Measurements from ENCODE around the gene UBTF. TPM values are rescaled to one million over a fixed set of nuclear protein-coding genes. Genes with fewer than 3 reads are reported as not detected.

The UBTF gene
- total and polyA plus RNA-seq, 2 of the 8 experiments (the other 6 are each of a cell fraction or from before 2014, with no cell fraction given): 14.7 to 106 TPM

GRCh38 chr17:44176257-44176656, 43.2 kb downstream of the UBTF start:
- no peak overlapping the region; the same call in 1 of the 2 replicates for H4K8ac ChIP-seq (ENCODE audit: extremely low read depth, insufficient read depth, low read length)
- TF ChIP-seq HDAC6 (IDR thresholded peaks at IDR 0.05; ENCODE audit: low read depth, low read length): no peak
- no peak for TF ChIP-seq RFX5 (IDR thresholded peaks at IDR 0.05; ENCODE audit: borderline replicate concordance, low read depth, low read length)
- no peak for TF ChIP-seq HDAC2 (IDR thresholded peaks at IDR 0.05; ENCODE audit: borderline replicate concordance in 1 of 2, low read depth in 2 of 2, low read length in 2 of 2)
- TF ChIP-seq TAF7 (optimal IDR thresholded peaks at IDR 0.05; ENCODE audit: borderline replicate concordance, low read depth, low read length): no peak
- no peak for TF ChIP-seq CHD2 (IDR thresholded peaks at IDR 0.05; ENCODE audit: low read length)
- TF ChIP-seq SP4 (IDR thresholded peaks at IDR 0.05; ENCODE audit: low read length): no peak
- H3K4me3 ChIP-seq (ENCODE audit: extremely low read depth in 1 of 4, insufficient read depth in 2 of 4, low read depth in 3 of 4, low read length in 4 of 4): no peak overlapping the region
- no peak overlapping the region for H3K18ac ChIP-seq (ENCODE audit: extremely low read depth, low read length)
- H3K4me1 ChIP-seq (replicated peaks in 1 of 4; ENCODE audit: control insufficient read depth in 3 of 4, insufficient read depth in 4 of 4, low read length in 3 of 4): no peaks in the 10 kb centered on the region
- no peaks in the 10 kb centered on the region for H3K23me2 ChIP-seq (ENCODE audit: low read depth, low read length)
- H2BK120ac ChIP-seq (replicated peaks; ENCODE audit: low read depth, low read length): no peak overlapping the region
- ChIA-PET POLR2A (ENCODE audit: partially characterized antibody) (interaction anchor here (0.6 to 8.7 kb wide), 5 partner anchors 8 to 148 kb away, joined by 3 to 84 read pairs (median 3); partner anchors contain the start of gene TMUB2), CTCF (ENCODE audit: partially characterized antibody) (interaction anchor here (0.7 to 1.5 kb wide), 5 partner anchors 9 to 298 kb away, joined by 3 to 5 read pairs (median 4); no protein-coding TSS in a partner anchor)
- no peak overlapping the region for H3K23ac ChIP-seq (ENCODE audit: insufficient read length)
- H3K79me2 ChIP-seq (ENCODE audit: control insufficient read depth in 1 of 2, insufficient read depth in 2 of 2, low read length in 2 of 2): no peaks in the 10 kb centered on the region
- 93% methylated on average over 1 of the region's 1 CpG; no CpG with 5 or more reads in 1 of the 2 experiments for WGBS, 2 experiments (ENCODE audit: extremely low coverage in 1 of 2, insufficient coverage in 1 of 2, insufficient read length in 1 of 2, insufficient replicate concordance in 2 of 2, low coverage in 1 of 2, low lambda C conversion rate in 2 of 2, missing lambda C conversion rate in 1 of 2)
- no peak overlapping the region for H3K9ac ChIP-seq (replicated peaks in 1 of 4; ENCODE audit: extremely low read depth in 1 of 4, low read depth in 3 of 4, low read length in 3 of 4)
- peaks cover 0 to 11% (median 5%) of the 10 kb centered on the region in 4 experiments; a peak in 5 of 8 replicates for H3K36me3 ChIP-seq (ENCODE audit: control insufficient read depth in 2 of 4, insufficient read depth in 4 of 4, low read length in 3 of 4)
- no peak overlapping the region for H2BK15ac ChIP-seq (ENCODE audit: low read length)
- FAIRE-seq (no peak), DNase-seq (ENCODE audit: low read depth in 1 of 2, low spot score in 2 of 2) (no peak)
- H3K27ac ChIP-seq (ENCODE audit: low read depth, low read length): no peak overlapping the region
- no peak overlapping the region for H2BK5ac ChIP-seq (ENCODE audit: low read depth, low read length)
- H4K20me1 ChIP-seq (replicated peaks in 1 of 2; ENCODE audit: control insufficient read depth in 1 of 2, insufficient read depth in 2 of 2, low read length in 2 of 2): peaks cover 2 to 6% of the 10 kb centered on the region in 2 experiments
- H3K27me3 ChIP-seq (replicated peaks in 1 of 4; ENCODE audit: control insufficient read depth in 3 of 4, extremely low read depth in 1 of 4, insufficient read depth in 3 of 4, low read length in 3 of 4): no peaks in the 10 kb centered on the region
- H4K5ac ChIP-seq (ENCODE audit: insufficient read length, low read depth, low read length): no peak overlapping the region
- H3K4me2 ChIP-seq (ENCODE audit: insufficient read depth in 1 of 2, low read depth in 2 of 2, low read length in 2 of 2): no peak overlapping the region
- H2BK12ac ChIP-seq (ENCODE audit: low read depth, low read length): no peak overlapping the region
- H3K56ac ChIP-seq (replicated peaks; ENCODE audit: insufficient read length, low read depth, low read length): no peak overlapping the region
- no peak overlapping the region for H4K91ac ChIP-seq (replicated peaks; ENCODE audit: insufficient read length, low read length)
- H3K4ac ChIP-seq (replicated peaks; ENCODE audit: insufficient read length, low read depth, low read length): no peak overlapping the region
- no peaks in the 10 kb centered on the region for H3K79me1 ChIP-seq (ENCODE audit: low read depth, low read length)
- H2BK20ac ChIP-seq (ENCODE audit: low read length): no peak overlapping the region
- H2AK5ac ChIP-seq (ENCODE audit: low read depth, low read length): no peak overlapping the region
- H2AFZ ChIP-seq (ENCODE audit: low read length): no peak overlapping the region
- H3K14ac ChIP-seq (ENCODE audit: insufficient read length): no peak overlapping the region
- no peaks in the 10 kb centered on the region for H3K9me3 ChIP-seq (ENCODE audit: insufficient read depth in 2 of 2, low read depth in 1 of 2, low read length in 1 of 2)
